Brain pericyte (primary cell): ENCODE results near the gene MMP24OS.

Source experiments
- DNase-seq: peaks from one replicate; pipeline ENCODE4 v3.0.0-alpha.2; 2012; ENCODE audit warnings: low read depth, low spot score

MMP24OS gene

GRCh38 chr20:35306931-35307517 is 29.1 kb upstream of the MMP24OS start:
- DNase-seq = no peak

GRCh38 chr20:35305682-35306556 is 28.0 kb upstream of the MMP24OS start:
- DNase-seq = peak; percentile 96

- no peak for DNase-seq
Observed at GRCh38 chr20:35304956-35305355, 27.0 kb upstream of the MMP24OS start.

GRCh38 chr20:35303735-35304491 is 26.0 kb upstream of the MMP24OS start:
- DNase-seq = peak; percentile 61

GRCh38 chr20:35303382-35303734 is 25.4 kb upstream of the MMP24OS start:
- DNase-seq = no peak

GRCh38 chr20:35302421-35303335 is 24.8 kb upstream of the MMP24OS start:
- no peak for DNase-seq

- DNase-seq = no peak
Observed at GRCh38 chr20:35301426-35301825, 23.5 kb upstream of the MMP24OS start.

- DNase-seq = no peak
Observed at GRCh38 chr20:35300469-35301262, 22.7 kb upstream of the MMP24OS start.

GRCh38 chr20:35299780-35300179 is 21.9 kb upstream of the MMP24OS start:
- no peak for DNase-seq

GRCh38 chr20:35298264-35298663 is 20.3 kb upstream of the MMP24OS start:
- DNase-seq = no peak

- DNase-seq = no peak
Observed at GRCh38 chr20:35297740-35298139, 19.8 kb upstream of the MMP24OS start.

- no peak for DNase-seq
Observed at GRCh38 chr20:35297155-35297554, 19.2 kb upstream of the MMP24OS start.

- DNase-seq = no peak
Observed at GRCh38 chr20:35296101-35296554, 18.2 kb upstream of the MMP24OS start.

- DNase-seq = no peak
Observed at GRCh38 chr20:35295674-35296073, 17.8 kb upstream of the MMP24OS start.

GRCh38 chr20:35295058-35295457 is 17.1 kb upstream of the MMP24OS start:
- DNase-seq = no peak

GRCh38 chr20:35294293-35294685 is 16.4 kb upstream of the MMP24OS start:
- DNase-seq = no peak

GRCh38 chr20:35293303-35294292 is 15.7 kb upstream of the MMP24OS start:
- no peak for DNase-seq

GRCh38 chr20:35292504-35293285 is 14.8 kb upstream of the MMP24OS start:
- DNase-seq = no peak
